Small intestine (tissue), 16 donors: ENCODE measurements around the gene HRC. TPM values are rescaled to one million over a fixed set of nuclear protein-coding genes. Genes with fewer than 3 reads are reported as not detected.

Source experiments
- DNase-seq, 2 donors: peaks; one replicate each; pipeline versions ENCODE4 v3.0.0 to v3.0.0-alpha.2; 2013
- FAIRE-seq: peaks from 2 replicates; lab custom pipeline; 2012; peaks lifted over from hg19 to GRCh38; lab: Jason Lieb, UNC
- H3K27ac ChIP-seq, 3 donors: one replicate each; pipeline ENCODE4 v1.5.1; 2013; ENCODE audit warnings: low read length in 2 of 3, mild to moderate bottlenecking in 2 of 3, control low read depth in 1 of 3, inconsistent platforms in 1 of 3, low read depth in 1 of 3, moderate library complexity in 1 of 3
- H3K27me3 ChIP-seq, 3 donors: one replicate each; pipeline ENCODE4 v1.6.1; 2013; ENCODE audit warnings: low read length in 3 of 3, inconsistent platforms in 1 of 3; ENCODE audit not compliant: control insufficient read depth in 3 of 3, insufficient read depth in 3 of 3
- H3K36me3 ChIP-seq, 3 donors: one replicate each; pipeline ENCODE4 v1.6.1; 2013; ENCODE audit warnings: low read length in 3 of 3, inconsistent platforms in 1 of 3, low read depth in 1 of 3, mild to moderate bottlenecking in 1 of 3, moderate library complexity in 1 of 3; ENCODE audit not compliant: control insufficient read depth in 3 of 3, insufficient read depth in 2 of 3
- H3K4me1 ChIP-seq, 3 donors: one replicate each; pipeline ENCODE4 v1.6.1; 2013; ENCODE audit warnings: low read length in 2 of 3, inconsistent platforms in 1 of 3, low read depth in 1 of 3, mild to moderate bottlenecking in 1 of 3, moderate library complexity in 1 of 3; ENCODE audit not compliant: control insufficient read depth in 3 of 3, insufficient read depth in 2 of 3
- H3K4me3 ChIP-seq, 3 donors: one replicate each; pipeline ENCODE4 v1.5.1; 2013; ENCODE audit warnings: low read length in 3 of 3, control low read depth in 1 of 3, inconsistent platforms in 1 of 3, low read depth in 1 of 3, mild to moderate bottlenecking in 1 of 3, moderate library complexity in 1 of 3
- H3K9me3 ChIP-seq, 2 donors: one replicate each; pipeline ENCODE4 v1.6.1; 2013; ENCODE audit warnings: low read depth in 1 of 2, low read length in 1 of 2; ENCODE audit not compliant: control insufficient read depth in 2 of 2, insufficient read depth in 1 of 2
- WGBS, 3 donors: extraction: QIAGEN DNeasy Blood & Tissue Kit; methylation state at CpG; one replicate each; pipeline ENCODE4 v1.1.7; 2013; 5-methylcytosine and 5-hydroxymethylcytosine counted together
- long read RNA-seq, 10 donors: transcript quantifications; one replicate each; lab custom pipeline, GENCODE V29; 2026
- polyA plus RNA-seq, 4 donors: library from polyadenylated mRNA; stranded (reverse) in 3 of 4; unstranded in 1 of 4; fragments of 200-250 nt in 3 of 4; fragments of 120-200 nt in 1 of 4; gene quantifications; one replicate each; pipeline versions ENCODE4 v1.2.1 to v1.2.3, GENCODE V29; 2013
- donor health status: healthy with polysubstance abuse.
- donor health status: control.
- donor health status: control.
- donor health status: Bipolar disorder and iron deficiency.
- donor health status: healthy.

Gene HRC
- 1 to 10 TPM in 3 of 4 donors, under 1 TPM in 1; 0.67 to 2.6 (median 2.0) TPM for polyA plus RNA-seq
- long read RNA-seq, donor 1, result 0 reads
- long read RNA-seq, donor 2, result 0 reads
- long read RNA-seq, donor 3, result 0 reads
- long read RNA-seq, donor 4, result 0 reads
- long read RNA-seq, donor 5, result 0 reads
- long read RNA-seq, donor 6, partial matches to known transcripts, result 0 of 1 reads
- long read RNA-seq, donor 6, other reads (novel, unspliced or antisense), result 0 of 1 reads
- long read RNA-seq, donor 7, transcript HRC-201 (6 exons, 2,385 nt), result major isoform, 106 of 123 reads
- long read RNA-seq, donor 7, partial matches to known transcripts, result 17 of 123 reads
- long read RNA-seq, donor 7, other reads (novel, unspliced or antisense), result 0 of 123 reads
- long read RNA-seq, donor 8, partial matches to known transcripts, result 0 of 1 reads
- long read RNA-seq, donor 8, other reads (novel, unspliced or antisense), result 0 of 1 reads
- long read RNA-seq, donor 9, result 0 reads
- long read RNA-seq, donor 10, partial matches to known transcripts, result 0 of 2 reads
- long read RNA-seq, donor 10, other reads (novel, unspliced or antisense), result 0 of 2 reads

GRCh38 chr19:49155005-49155819, at the start of gene HRC:
Gene HRC (minus strand): TSS chr19:49155396. CDS start chr19:49155237, 159 bp downstream.
- FAIRE-seq (no peak), DNase-seq (no peak)
- Histone ChIP-seq H3K4me3 (no peak within 1 kb of the TSS), H3K27ac (peak within 1 kb of the TSS in 1 of 3 donors; percentile 24), H3K9me3 (peaks cover 0 to 14% of the 10 kb centered on the region in 2 donors), H3K36me3 (no peaks in the 10 kb centered on the region), H3K27me3 (peaks cover 0 to 58% (median 0%) of the 10 kb centered on the region in 3 donors), H3K4me1 (peaks cover 0 to 19% (median 4%) of the 10 kb centered on the region in 3 donors)
- 56 to 86% (median 78%) methylated on average over 13 to 19 of the region's 19 CpGs for WGBS, 3 donors

GRCh38 chr19:49201042-49201441, 45.8 kb upstream of the HRC start:
- no peak for DNase-seq
- Histone ChIP-seq H3K27me3 (peaks cover 0 to 10% (median 0%) of the 10 kb centered on the region in 3 donors), H3K27ac (no peak overlapping the region), H3K36me3 (peaks cover 2 to 19% (median 11%) of the 10 kb centered on the region in 3 donors), H3K4me3 (no peak overlapping the region), H3K9me3 (no peaks in the 10 kb centered on the region), H3K4me1 (no peaks in the 10 kb centered on the region)
- WGBS, 3 donors, result 74 to 87% (median 80%) methylated on average over 7 of the region's 7 CpGs
- FAIRE-seq, result no peak

- no peaks in the 10 kb centered on the region for H3K4me1 ChIP-seq
- FAIRE-seq, result no peak
Observed at GRCh38 chr19:49200238-49200862, 45.2 kb upstream of the HRC start.

GRCh38 chr19:49196527-49197240, 41.5 kb upstream of the HRC start:
- FAIRE-seq (no peak), DNase-seq (peak in 1 of 2 donors; percentile 32)
- H3K27ac ChIP-seq, result peak overlapping the region in 1 of 3 donors; percentile 39
- no peak overlapping the region for H3K4me3 ChIP-seq
- 33 to 58% (median 58%) methylated on average over 28 to 40 of the region's 40 CpGs for WGBS, 3 donors
- H3K36me3 ChIP-seq, result peaks cover 0 to 9% (median 3%) of the 10 kb centered on the region in 3 donors
- no peaks in the 10 kb centered on the region for H3K4me1 ChIP-seq
- H3K9me3 ChIP-seq, result no peaks in the 10 kb centered on the region
- peaks cover 0 to 14% (median 0%) of the 10 kb centered on the region in 3 donors for H3K27me3 ChIP-seq

More at GRCh38 chr19:49200238-49200862, 45.2 kb upstream of the HRC start:
- DNase-seq, result peak in 1 of 2 donors; percentile 34
- Histone ChIP-seq H3K4me3 (no peak overlapping the region), H3K27me3 (peaks cover 0 to 12% (median 0%) of the 10 kb centered on the region in 3 donors), H3K36me3 (peaks cover 2 to 19% (median 11%) of the 10 kb centered on the region in 3 donors), H3K27ac (no peak overlapping the region), H3K9me3 (no peaks in the 10 kb centered on the region)
- WGBS, 3 donors, result 83 to 89% (median 86%) methylated on average over 24 to 29 of the region's 29 CpGs

- FAIRE-seq, result no peak
- no peak overlapping the region for H3K27ac ChIP-seq
Observed at GRCh38 chr19:49194408-49194807, 39.2 kb upstream of the HRC start.

GRCh38 chr19:49193822-49194394, 38.7 kb upstream of the HRC start:
- Histone ChIP-seq H3K4me1 (no peaks in the 10 kb centered on the region), H3K4me3 (no peak overlapping the region), H3K36me3 (peaks cover 7 to 18% (median 15%) of the 10 kb centered on the region in 3 donors), H3K9me3 (peaks cover 0 to 6% of the 10 kb centered on the region in 2 donors), H3K27me3 (peaks cover 0 to 14% (median 0%) of the 10 kb centered on the region in 3 donors), H3K27ac (no peak overlapping the region)
- DNase-seq (no peak), FAIRE-seq (no peak)
- WGBS, 3 donors, result 93 to 99% (median 97%) methylated on average over 6 of the region's 6 CpGs

More at GRCh38 chr19:49194408-49194807, 39.2 kb upstream of the HRC start:
- Histone ChIP-seq H3K4me3 (no peak overlapping the region), H3K27me3 (peaks cover 0 to 14% (median 0%) of the 10 kb centered on the region in 3 donors), H3K4me1 (no peaks in the 10 kb centered on the region), H3K9me3 (peaks cover 0 to 6% of the 10 kb centered on the region in 2 donors), H3K36me3 (peaks cover 7 to 13% (median 13%) of the 10 kb centered on the region in 3 donors)
- DNase-seq, result no peak
- WGBS, 3 donors, result 80 to 94% (median 90%) methylated on average over 4 of the region's 4 CpGs

GRCh38 chr19:49190781-49191180, 35.6 kb upstream of the HRC start:
- peaks cover 15 to 27% (median 15%) of the 10 kb centered on the region in 3 donors for H3K36me3 ChIP-seq
- H3K4me1 ChIP-seq, result no peaks in the 10 kb centered on the region
- no peak for DNase-seq
- peaks cover 0 to 6% of the 10 kb centered on the region in 2 donors for H3K9me3 ChIP-seq
- H3K27me3 ChIP-seq, result peaks cover 0 to 6% (median 0%) of the 10 kb centered on the region in 3 donors
- WGBS, 3 donors, result 84 to 92% (median 91%) methylated on average over 3 of the region's 3 CpGs
- no peak overlapping the region for H3K4me3 ChIP-seq
- H3K27ac ChIP-seq, result no peak overlapping the region
- no peak for FAIRE-seq
